Lung (tissue), 12 donors: ENCODE measurements around the gene MFSD2B. TPM values are rescaled to one million over a fixed set of nuclear protein-coding genes. Genes with fewer than 3 reads are reported as not detected.

Experiments
- ATAC-seq: fragments of 200-7000 bp; cut with Tn5 transposase; one replicate; pipeline ENCODE4 v1.9.1; 2020; ENCODE audit warnings: moderate number of reproducible peaks; ENCODE audit not compliant: insufficient read depth, low FRiP score
- DNase-seq, 3 donors: peaks; one replicate each; pipeline ENCODE4 v3.0.0-alpha.2; 2013 to 2017
- H3K27ac ChIP-seq, 2 donors: one replicate each; pipeline ENCODE4 v1.5.1; 2013; ENCODE audit warnings: mild to moderate bottlenecking in 2 of 2, moderate library complexity in 2 of 2, control low read depth in 1 of 2, inconsistent platforms in 1 of 2, low read depth in 1 of 2, low read length in 1 of 2
- H3K27me3 ChIP-seq, 3 donors: one replicate each; pipeline ENCODE4 v1.5.1; 2013; ENCODE audit warnings: low read length in 2 of 3; ENCODE audit not compliant: control insufficient read depth in 3 of 3, insufficient read depth in 3 of 3
- H3K36me3 ChIP-seq, 4 donors: one replicate each; pipeline ENCODE4 v1.5.1; 2013; ENCODE audit warnings: low read length in 4 of 4, mild to moderate bottlenecking in 1 of 4, moderate library complexity in 1 of 4; ENCODE audit not compliant: control insufficient read depth in 4 of 4, insufficient read depth in 4 of 4
- H3K4me1 ChIP-seq, 5 donors: one replicate each; pipeline ENCODE4 v1.5.1; 2013; ENCODE audit warnings: low read length in 5 of 5, mild to moderate bottlenecking in 2 of 5, moderate library complexity in 1 of 5; ENCODE audit not compliant: control insufficient read depth in 5 of 5, insufficient read depth in 5 of 5
- H3K4me3 ChIP-seq: one replicate; pipeline ENCODE4 v1.5.1; 2013; ENCODE audit warnings: mild to moderate bottlenecking, control low read depth, moderate library complexity
- H3K9ac ChIP-seq, 2 donors: one replicate each; pipeline ENCODE4 v1.5.1; 2013; ENCODE audit warnings: low read length in 2 of 2, control low read depth in 1 of 2; ENCODE audit not compliant: insufficient read depth in 1 of 2
- H3K9me3 ChIP-seq, 4 donors: one replicate each; pipeline ENCODE4 v1.5.1; 2013; ENCODE audit warnings: low read length in 3 of 4, mild to moderate bottlenecking in 1 of 4, moderate library complexity in 1 of 4; ENCODE audit not compliant: control insufficient read depth in 4 of 4, insufficient read depth in 3 of 4
- WGBS, 2 donors: extraction: QIAGEN DNeasy Blood & Tissue Kit; methylation state at CpG; one replicate each; pipeline ENCODE4 v1.1.7; 2013; 5-methylcytosine and 5-hydroxymethylcytosine counted together
- polyA plus RNA-seq, 2 donors: library from polyadenylated mRNA; stranded (reverse); fragments of 200-250 nt; gene quantifications; one replicate each; pipeline ENCODE4 v1.2.1, GENCODE V29; 2013
- total RNA-seq, 2 donors: library from RNA; depleted of rRNA in 1 of 2; stranded (reverse); fragments of >200 nt in 1 of 2; gene quantifications; one replicate each; pipeline ENCODE4 v1.2.1, GENCODE V29; 2014 to 2021
- TF ChIP-seq, protein P1 (sequence below): IDR thresholded peaks from 2 replicates; pipeline ENCODE4 v1.5.1; 2012; ENCODE audit warnings: mild to moderate bottlenecking; ENCODE audit errors: control extremely low read depth, extremely low read depth
- donor health status: control.
- donor health status: control.
- donor health status: Bipolar disorder and iron deficiency.
- donor health status: healthy.
- donor health status: DM: yes; HTN: yes; CAD: no.

Gene MFSD2B
- total and polyA plus RNA-seq, 4 donors, result 0.18 to 2.3 (median 0.74) TPM

DNA sequence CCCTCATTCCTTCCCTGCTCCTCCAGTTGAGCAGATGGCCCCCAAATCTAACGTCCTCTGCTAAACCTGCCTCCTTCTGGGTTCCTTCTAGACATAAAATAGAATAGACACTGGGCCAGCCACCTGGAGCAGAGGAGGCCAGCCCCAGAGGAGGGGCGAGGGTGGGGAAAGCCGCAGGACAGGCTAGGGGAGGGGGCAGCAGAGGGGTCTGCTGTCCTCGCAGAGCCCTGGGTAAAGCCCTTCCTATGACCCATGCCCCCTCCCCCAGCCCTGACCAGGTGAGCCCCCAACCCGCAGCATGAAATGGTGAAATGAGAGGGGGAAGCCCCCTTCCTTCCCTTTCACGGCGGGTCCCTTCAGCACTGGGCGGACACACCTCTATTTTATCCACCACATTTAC is 7.8 kb downstream of the MFSD2B start:
- no peak for ATAC-seq
- WGBS, 2 donors, result 84 to 88% methylated on average over 7 to 8 of the region's 8 CpGs
- Histone ChIP-seq H3K9ac (no peak overlapping the region), H3K4me3 (no peak overlapping the region), H3K4me1 (no peaks in the 10 kb centered on the region), H3K27ac (no peak overlapping the region), H3K9me3 (no peaks in the 10 kb centered on the region), H3K36me3 (peaks cover 0 to 2% (median 0%) of the 10 kb centered on the region in 4 donors), H3K27me3 (no peaks in the 10 kb centered on the region)
- TF ChIP-seq, protein P1, sequence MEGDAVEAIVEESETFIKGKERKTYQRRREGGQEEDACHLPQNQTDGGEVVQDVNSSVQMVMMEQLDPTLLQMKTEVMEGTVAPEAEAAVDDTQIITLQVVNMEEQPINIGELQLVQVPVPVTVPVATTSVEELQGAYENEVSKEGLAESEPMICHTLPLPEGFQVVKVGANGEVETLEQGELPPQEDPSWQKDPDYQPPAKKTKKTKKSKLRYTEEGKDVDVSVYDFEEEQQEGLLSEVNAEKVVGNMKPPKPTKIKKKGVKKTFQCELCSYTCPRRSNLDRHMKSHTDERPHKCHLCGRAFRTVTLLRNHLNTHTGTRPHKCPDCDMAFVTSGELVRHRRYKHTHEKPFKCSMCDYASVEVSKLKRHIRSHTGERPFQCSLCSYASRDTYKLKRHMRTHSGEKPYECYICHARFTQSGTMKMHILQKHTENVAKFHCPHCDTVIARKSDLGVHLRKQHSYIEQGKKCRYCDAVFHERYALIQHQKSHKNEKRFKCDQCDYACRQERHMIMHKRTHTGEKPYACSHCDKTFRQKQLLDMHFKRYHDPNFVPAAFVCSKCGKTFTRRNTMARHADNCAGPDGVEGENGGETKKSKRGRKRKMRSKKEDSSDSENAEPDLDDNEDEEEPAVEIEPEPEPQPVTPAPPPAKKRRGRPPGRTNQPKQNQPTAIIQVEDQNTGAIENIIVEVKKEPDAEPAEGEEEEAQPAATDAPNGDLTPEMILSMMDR, result no peak
- no peak for DNase-seq

DNA sequence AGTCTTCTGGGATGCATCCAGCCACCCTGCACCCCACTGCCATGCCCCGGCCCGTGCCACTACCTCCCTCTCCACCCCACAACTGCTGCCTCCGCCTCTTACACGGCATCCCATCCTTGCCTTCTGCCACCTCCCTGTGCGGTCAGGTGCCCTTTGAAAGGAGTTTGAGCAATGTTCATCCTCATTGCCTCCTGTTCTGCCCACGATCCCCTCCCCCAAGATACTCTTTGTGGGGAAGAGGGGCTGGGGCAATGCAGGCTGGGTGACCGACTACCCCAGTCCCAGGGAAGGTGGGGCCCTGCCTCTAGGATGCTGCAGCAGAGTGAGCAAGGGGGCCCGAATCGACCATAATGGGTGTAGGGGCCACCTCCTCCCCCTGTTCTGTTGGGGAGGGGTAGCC is 8.4 kb downstream of the MFSD2B start:
- no peaks in the 10 kb centered on the region for H3K27me3 ChIP-seq
- TF ChIP-seq, protein P1, result no peak
- H3K9me3 ChIP-seq, result no peaks in the 10 kb centered on the region
- WGBS, 2 donors, result 84 to 86% methylated on average over 9 of the region's 9 CpGs
- H3K27ac ChIP-seq, result no peak overlapping the region
- ATAC-seq (no peak), DNase-seq (no peak)
- no peak overlapping the region for H3K9ac ChIP-seq
- no peak overlapping the region for H3K4me3 ChIP-seq
- H3K4me1 ChIP-seq, result no peaks in the 10 kb centered on the region
- H3K36me3 ChIP-seq, result peaks cover 0 to 7% (median 0%) of the 10 kb centered on the region in 4 donors

DNA sequence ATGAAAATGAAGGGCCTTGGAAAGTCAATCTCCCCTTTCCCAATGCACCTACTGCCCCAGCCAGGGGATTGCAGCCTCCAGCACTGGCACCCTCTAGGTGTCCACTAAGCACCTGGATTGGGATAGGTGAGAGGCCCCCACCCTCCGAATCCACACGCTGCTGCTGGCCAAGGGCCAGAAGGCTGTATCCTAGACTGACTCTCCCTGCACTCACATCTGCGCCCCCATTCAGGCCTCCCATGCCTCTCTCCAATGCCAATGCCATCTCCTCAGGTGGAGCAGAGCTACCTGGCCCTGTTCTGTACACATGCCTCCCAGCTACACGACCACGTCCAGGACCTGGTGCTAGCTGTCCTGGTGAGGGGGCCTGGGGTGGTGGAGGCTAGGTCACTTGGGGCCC is 9.8 kb downstream of the MFSD2B start:
- H3K9ac ChIP-seq, result no peak overlapping the region

More for the DNA sequence above, 9.8 kb downstream of the MFSD2B start:
- WGBS, 2 donors, result 90 to 96% methylated on average over 5 of the region's 5 CpGs
- no peaks in the 10 kb centered on the region for H3K9me3 ChIP-seq
- H3K27me3 ChIP-seq, result no peaks in the 10 kb centered on the region
- DNase-seq (no peak), ATAC-seq (no peak)
- H3K4me3 ChIP-seq, result no peak overlapping the region
- peaks cover 0 to 10% (median 0%) of the 10 kb centered on the region in 4 donors for H3K36me3 ChIP-seq
- H3K4me1 ChIP-seq, result no peaks in the 10 kb centered on the region
- no peak overlapping the region for H3K27ac ChIP-seq
- TF ChIP-seq, protein P1, result no peak
